ENCODE results near the gene NEDD8. TPM values are rescaled to one million over a fixed set of nuclear protein-coding genes. Genes with fewer than 3 reads are reported as not detected.

NEDD8 gene
- total RNA-seq, result 100 to 1,000 TPM; 127 to 148 TPM

DNA sequence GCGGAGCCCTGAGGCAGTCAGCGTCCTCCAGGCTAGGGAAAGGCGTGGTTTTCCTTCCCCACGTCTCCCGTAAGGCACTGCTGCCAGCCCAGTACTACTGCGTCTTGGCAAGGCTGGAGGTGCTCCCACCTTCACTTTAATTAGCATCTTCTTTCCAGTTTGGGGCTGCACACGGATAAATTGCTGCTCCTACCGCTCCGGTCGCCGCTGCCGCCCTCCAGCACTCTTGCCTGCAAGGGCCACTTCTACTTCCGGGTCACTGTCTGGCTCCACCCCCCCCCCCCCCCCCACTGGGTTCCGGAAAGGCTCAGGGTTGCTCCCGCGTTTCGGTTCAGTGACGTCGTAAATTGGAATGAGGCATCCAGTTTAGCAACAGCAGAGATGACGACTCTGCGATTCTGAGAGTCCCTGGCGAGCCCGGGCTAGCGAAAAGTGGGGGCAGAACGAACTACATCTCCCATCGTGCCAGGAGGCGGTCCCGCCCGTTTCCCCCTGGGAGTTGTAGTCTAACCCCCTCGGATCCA, at the start of gene NEDD8:
Gene NEDD8, minus strand, starts transcription at position 247 of the 524 bp plus-strand sequence. Its CDS starts 100 bp downstream, at position 147.
- Mint-ChIP-seq H3K27ac (peak within 1 kb of the TSS; percentile 85), H3K9me3 (no peaks in the 10 kb centered on the region), H3K4me1 (ENCODE audit: low read depth) (peaks cover 63% of the 10 kb centered on the region), H3K27me3 (ENCODE audit: low read depth) (no peaks in the 10 kb centered on the region), H3K36me3 (ENCODE audit: insufficient read depth in 2 of 2) (peaks cover 8% of the 10 kb centered on the region in 2 donors), H3K4me3 (peak within 1 kb of the TSS; percentile 71 to 84)
- peak; percentile 87 to 93 for ATAC-seq (replicated peaks in 1 of 2)
- peak; percentile 90 to 93 for DNase-seq

DNA sequence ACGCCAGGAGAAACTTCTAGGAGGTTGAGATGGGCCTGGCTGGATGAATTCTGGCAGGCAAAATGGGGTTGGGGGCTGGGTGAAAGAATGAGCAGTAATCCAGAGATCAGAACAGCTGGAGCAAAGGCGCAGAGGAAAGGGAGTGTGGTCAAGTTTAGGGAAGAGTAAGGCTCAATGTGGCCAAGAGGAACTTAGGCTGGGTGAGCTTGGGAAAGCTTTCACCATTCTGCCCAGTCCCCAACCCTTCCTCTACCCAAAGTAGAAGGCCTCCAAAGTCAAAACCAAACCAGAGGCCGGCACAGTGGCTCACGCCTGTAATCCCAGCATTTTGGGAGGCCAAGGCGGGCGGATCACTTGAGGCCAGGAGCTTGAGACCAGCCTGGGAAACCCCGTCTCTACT, 49.5 kb upstream of the NEDD8 start:
- H3K27ac Mint-ChIP-seq, result no peak overlapping the region
- no peak overlapping the region for H3K4me3 Mint-ChIP-seq
- ATAC-seq (replicated peaks in 1 of 2), result no peak
- peaks cover 0 to 7% of the 10 kb centered on the region in 2 donors for H3K9me3 Mint-ChIP-seq
- DNase-seq, result no peak
- H3K4me1 Mint-ChIP-seq (ENCODE audit: low read depth), result peaks cover 51% of the 10 kb centered on the region
- H3K27me3 Mint-ChIP-seq (ENCODE audit: low read depth), result peaks cover 6% of the 10 kb centered on the region
- peaks cover 3 to 4% of the 10 kb centered on the region in 2 donors for H3K36me3 Mint-ChIP-seq (ENCODE audit: insufficient read depth in 2 of 2)

DNA sequence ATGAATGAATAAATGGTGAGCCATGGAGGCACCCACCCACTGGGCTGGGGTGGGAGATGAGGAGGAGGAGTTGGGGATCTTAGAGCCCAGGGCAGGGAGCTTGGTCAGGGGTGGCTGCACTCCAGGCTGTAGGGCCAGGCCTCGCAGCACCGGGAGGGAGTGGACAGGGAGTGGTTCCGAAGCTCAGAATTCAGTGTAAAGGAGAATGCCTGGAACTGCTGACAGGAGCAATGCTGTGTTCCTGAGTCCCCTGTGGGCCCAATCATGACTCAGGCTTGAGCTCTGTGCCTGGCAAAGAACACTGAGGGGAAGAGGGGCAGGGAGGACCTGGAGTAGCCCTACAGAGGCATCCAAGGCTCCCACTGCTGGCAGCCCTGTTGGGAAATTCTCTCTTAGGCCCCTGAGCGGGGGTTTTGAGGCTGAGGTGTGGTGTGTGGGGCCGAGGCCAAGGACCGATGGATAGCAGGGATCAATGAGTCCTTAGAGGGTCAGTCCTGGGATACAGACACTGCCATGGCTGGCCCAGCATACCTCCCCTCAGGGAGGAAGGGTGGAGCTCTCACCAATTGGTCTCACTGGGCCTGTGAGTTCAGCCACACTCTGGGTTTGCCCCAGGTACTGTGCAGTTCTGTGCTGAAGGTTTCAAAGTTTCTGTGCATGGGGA, 48.8 kb upstream of the NEDD8 start:
- H3K4me1 Mint-ChIP-seq (ENCODE audit: low read depth), result peaks cover 52% of the 10 kb centered on the region
- H3K27ac Mint-ChIP-seq, result peak overlapping the region; percentile 18
- peaks cover 0 to 7% of the 10 kb centered on the region in 2 donors for H3K9me3 Mint-ChIP-seq
- ATAC-seq (replicated peaks in 1 of 2) (no peak), DNase-seq (no peak)
- H3K4me3 Mint-ChIP-seq, result no peak overlapping the region
- H3K27me3 Mint-ChIP-seq (ENCODE audit: low read depth), result peaks cover under 1% of the 10 kb centered on the region
- peaks cover 3 to 4% of the 10 kb centered on the region in 2 donors for H3K36me3 Mint-ChIP-seq (ENCODE audit: insufficient read depth in 2 of 2)

DNA sequence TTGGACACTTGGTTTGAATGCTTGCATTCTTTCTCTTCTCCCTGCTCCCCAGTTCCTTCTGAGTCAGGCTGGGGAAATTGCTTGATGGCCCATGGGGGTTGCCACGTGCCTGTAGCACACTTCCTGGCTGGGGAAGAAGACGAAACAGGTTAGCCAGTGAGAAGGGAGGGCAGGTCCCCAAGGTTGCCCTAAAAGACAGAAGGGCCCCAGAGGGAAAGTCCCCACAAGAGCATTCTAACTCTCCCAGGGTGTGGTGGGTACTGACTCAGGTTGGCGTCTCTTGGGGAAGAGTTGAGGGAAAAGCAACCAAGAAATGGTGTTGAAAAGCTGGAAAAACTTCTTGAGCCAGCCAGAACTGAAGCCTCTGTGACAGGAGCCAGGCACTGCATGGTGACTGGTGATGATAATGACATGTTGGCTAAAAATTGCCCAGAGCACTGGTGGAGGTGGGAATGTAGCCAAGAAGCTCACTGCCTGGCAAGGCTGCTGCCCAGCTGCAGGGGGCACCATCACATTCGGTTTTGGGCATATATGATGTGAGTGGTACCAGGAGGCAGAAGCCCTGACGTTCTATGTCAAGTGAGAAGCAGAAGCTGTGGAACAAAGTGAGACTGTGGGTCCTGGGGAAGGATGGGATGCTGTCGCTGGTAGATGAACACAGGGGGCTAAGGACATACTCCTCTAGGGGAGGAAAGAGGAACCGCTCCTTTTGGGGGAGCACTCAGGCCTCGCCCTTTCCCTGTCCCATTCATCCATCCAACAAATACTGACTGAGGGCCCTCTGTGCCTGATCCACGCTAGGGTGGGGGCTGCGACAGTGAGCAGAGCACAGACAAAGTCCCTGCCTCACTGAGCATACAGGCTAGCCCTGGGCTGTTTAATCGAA, 47.4 kb upstream of the NEDD8 start:
- peaks cover 0 to 7% of the 10 kb centered on the region in 2 donors for H3K9me3 Mint-ChIP-seq
- H3K27ac Mint-ChIP-seq, result peak overlapping the region; percentile 27
- H3K36me3 Mint-ChIP-seq (ENCODE audit: insufficient read depth in 2 of 2), result peaks cover 3 to 4% of the 10 kb centered on the region in 2 donors
- ATAC-seq (replicated peaks in 1 of 2) (peak; percentile 83 to 88), DNase-seq (peak; percentile 62 to 65)
- H3K4me3 Mint-ChIP-seq, result peak overlapping the region; percentile 60 to 64
- no peaks in the 10 kb centered on the region for H3K27me3 Mint-ChIP-seq (ENCODE audit: low read depth)
- peaks cover 62% of the 10 kb centered on the region for H3K4me1 Mint-ChIP-seq (ENCODE audit: low read depth)

DNA sequence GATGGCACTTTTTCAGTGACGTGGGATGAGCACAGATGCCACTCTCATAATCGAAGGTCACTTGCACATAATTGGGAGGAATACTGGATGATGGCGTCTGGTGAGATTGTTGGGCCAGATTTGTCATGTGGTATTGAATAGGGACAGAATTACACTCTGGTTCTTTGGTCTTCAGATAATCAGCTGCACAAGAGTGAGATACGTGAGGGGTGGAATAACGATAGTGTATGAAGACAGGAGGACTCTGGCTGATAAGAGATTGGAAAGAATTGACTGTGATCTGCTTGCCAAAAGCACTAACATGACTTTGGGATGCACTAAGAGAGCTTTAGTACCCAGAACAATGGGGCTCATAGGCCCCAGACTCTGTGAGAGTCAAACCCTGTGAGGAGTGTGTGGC, 46.3 kb upstream of the NEDD8 start:
- Mint-ChIP-seq H3K4me3 (peak overlapping the region; percentile 60 to 64), H3K9me3 (peaks cover 0 to 7% of the 10 kb centered on the region in 2 donors), H3K4me1 (ENCODE audit: low read depth) (peaks cover 74% of the 10 kb centered on the region), H3K36me3 (ENCODE audit: insufficient read depth in 2 of 2) (peaks cover 3 to 4% of the 10 kb centered on the region in 2 donors), H3K27me3 (ENCODE audit: low read depth) (no peaks in the 10 kb centered on the region), H3K27ac (peak overlapping the region; percentile 40)
- DNase-seq, result no peak
- no peak for ATAC-seq (replicated peaks in 1 of 2)

DNA sequence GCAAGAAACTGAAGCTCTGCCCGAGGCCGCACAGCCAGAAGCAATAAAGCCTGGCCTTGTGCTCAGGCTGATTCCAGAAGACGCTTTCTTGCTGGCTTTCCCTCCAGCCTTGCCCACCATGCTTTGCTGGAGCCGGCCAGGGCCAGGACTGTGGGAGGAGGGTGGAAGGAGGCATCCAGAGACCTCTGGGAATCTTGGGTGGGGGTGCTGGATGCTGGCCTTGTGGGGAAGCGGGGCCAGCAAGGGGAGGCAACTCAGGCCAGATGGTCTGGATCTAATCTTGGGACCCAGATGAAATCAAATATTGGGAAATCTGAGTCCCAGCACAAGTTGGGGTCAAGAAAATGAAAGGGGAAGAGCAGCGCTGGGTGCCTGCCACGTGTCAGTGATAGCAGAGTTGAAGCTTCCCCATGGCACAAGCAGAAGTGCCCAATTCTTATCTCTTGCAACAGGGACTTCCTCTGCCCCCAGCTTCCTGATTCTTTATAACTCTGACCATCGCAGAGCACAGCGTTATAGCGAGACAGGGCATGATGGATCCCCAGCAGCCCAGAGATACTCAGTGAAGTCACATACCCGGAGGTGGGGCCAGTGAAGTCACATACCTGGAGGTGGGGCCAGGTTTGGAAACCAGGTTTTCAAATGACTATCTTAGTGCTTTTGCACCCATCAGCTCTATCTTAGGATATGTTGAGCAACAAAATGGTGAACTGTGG, 45.6 kb upstream of the NEDD8 start:
- Mint-ChIP-seq H3K9me3 (peaks cover 0 to 7% of the 10 kb centered on the region in 2 donors), H3K4me1 (ENCODE audit: low read depth) (peaks cover 80% of the 10 kb centered on the region), H3K27me3 (ENCODE audit: low read depth) (no peaks in the 10 kb centered on the region), H3K27ac (peak overlapping the region; percentile 40), H3K36me3 (ENCODE audit: insufficient read depth in 2 of 2) (peaks cover 3 to 4% of the 10 kb centered on the region in 2 donors), H3K4me3 (peak overlapping the region; percentile 60 to 64)
- DNase-seq (peak; percentile 36 to 49), ATAC-seq (replicated peaks in 1 of 2) (no peak)

DNA sequence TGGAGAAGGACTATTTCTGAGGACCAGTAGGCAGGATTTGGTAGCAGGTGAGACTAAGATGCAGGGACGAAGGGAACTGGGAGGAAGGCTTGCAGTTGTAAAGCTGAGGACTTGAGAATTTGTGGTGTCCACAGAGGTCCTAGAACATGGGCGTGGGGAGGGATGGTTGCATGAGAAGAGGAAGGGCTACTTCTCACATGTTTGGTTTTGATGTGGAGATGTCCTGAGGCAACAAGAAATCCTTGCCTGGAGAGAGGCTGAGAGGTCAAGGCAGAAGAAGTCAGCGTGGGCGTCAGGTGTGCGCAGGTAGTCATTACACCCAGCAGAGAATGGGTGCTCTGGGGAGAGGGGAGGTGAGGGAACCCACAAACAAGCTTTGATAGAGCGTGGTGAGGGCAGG, 44.9 kb upstream of the NEDD8 start:
- ATAC-seq (replicated peaks in 1 of 2) (no peak), DNase-seq (no peak)
- Mint-ChIP-seq H3K9me3 (peaks cover 0 to 7% of the 10 kb centered on the region in 2 donors), H3K27ac (peak overlapping the region; percentile 1), H3K36me3 (ENCODE audit: insufficient read depth in 2 of 2) (peaks cover 3 to 4% of the 10 kb centered on the region in 2 donors), H3K27me3 (ENCODE audit: low read depth) (no peaks in the 10 kb centered on the region), H3K4me1 (ENCODE audit: low read depth) (peaks cover 87% of the 10 kb centered on the region), H3K4me3 (peak overlapping the region in 1 of 2 donors; percentile 27)

DNA sequence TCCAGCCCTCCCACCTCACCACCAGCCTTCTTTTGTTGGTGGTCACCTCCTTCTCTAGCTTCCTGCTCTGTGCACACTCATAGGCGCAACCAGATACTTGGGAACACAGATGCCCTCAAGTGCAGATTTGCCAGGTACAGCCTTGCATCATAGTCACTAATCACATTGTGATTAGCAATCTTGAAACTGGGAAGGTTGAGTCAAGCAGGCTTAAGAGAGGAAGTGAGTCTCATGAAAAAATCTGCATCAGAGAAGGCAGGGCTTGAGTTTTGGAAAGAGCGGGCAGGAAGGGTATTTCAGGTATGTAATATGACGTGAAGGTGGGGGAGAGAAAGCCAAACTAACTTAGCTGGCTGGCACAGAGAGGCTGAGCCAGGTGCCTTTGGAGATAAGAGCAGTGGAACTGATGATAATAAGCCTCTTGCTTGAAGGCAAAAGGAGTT, 42.0 kb upstream of the NEDD8 start:
- peak overlapping the region; percentile 60 for H3K4me3 Mint-ChIP-seq
- peaks cover 0 to 7% of the 10 kb centered on the region in 2 donors for H3K9me3 Mint-ChIP-seq
- no peaks in the 10 kb centered on the region for H3K27me3 Mint-ChIP-seq (ENCODE audit: low read depth)
- H3K36me3 Mint-ChIP-seq (ENCODE audit: insufficient read depth in 2 of 2), result peaks cover 3 to 4% of the 10 kb centered on the region in 2 donors
- ATAC-seq (replicated peaks in 1 of 2) (peak; percentile 64 to 68), DNase-seq (peak; percentile 72 to 75)
- H3K27ac Mint-ChIP-seq, result peak overlapping the region; percentile 9
- peaks cover 79% of the 10 kb centered on the region for H3K4me1 Mint-ChIP-seq (ENCODE audit: low read depth)

DNA sequence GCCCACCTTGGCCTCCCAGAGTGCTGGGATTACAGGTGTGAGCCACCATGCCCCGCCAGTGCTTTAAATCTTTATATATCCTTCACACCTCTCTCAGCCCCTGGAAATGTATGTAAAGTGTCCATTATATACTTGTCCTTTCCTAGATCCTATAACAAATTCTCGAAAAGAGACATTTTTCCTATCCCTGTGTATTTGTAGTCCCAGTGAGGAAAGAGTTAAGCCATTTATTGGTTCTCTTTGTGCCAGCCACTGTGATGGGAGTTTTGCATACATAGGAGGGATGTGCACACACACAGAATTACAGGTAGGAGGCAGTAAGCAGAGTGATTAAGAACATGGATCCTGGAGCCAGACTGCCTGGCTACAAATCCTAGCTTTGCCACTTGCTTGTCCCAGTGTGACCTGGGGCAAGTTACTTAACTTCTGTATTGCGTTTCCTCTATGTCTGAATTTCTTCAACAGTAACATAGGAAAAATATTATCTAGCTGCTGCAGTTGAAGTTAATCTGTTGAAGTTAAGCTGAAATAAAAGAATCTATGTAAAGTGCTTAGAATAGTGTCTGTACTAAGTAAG, 41.3 kb upstream of the NEDD8 start:
- Mint-ChIP-seq H3K27me3 (ENCODE audit: low read depth) (no peaks in the 10 kb centered on the region), H3K4me3 (peak overlapping the region; percentile 60), H3K36me3 (ENCODE audit: insufficient read depth in 2 of 2) (peaks cover 3 to 4% of the 10 kb centered on the region in 2 donors), H3K9me3 (peaks cover 0 to 5% of the 10 kb centered on the region in 2 donors), H3K4me1 (ENCODE audit: low read depth) (peaks cover 73% of the 10 kb centered on the region), H3K27ac (peak overlapping the region; percentile 83)
- no peak for DNase-seq
- no peak for ATAC-seq (replicated peaks in 1 of 2)

DNA sequence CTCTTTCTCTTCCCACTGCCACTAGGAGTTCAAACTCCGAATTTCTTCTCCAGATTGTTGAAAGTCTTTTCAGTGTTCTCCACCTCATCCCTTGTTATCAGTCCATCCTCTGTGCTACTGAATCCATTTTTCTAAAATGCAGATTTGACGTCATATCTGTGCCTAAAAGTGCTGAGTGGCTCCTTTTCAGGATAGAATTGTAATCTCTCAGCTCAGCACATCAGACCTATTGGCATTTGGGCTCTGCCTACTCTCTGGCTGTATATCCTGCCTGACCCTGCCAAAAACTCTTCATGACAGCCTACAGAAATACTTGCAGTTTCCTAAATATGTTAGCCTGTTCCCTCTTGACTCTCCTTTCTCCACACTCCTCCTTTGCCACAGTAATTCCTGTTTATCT, 40.3 kb upstream of the NEDD8 start:
- peaks cover 63% of the 10 kb centered on the region for H3K4me1 Mint-ChIP-seq (ENCODE audit: low read depth)
- peak overlapping the region; percentile 75 to 83 for H3K4me3 Mint-ChIP-seq
- peak overlapping the region; percentile 91 for H3K27ac Mint-ChIP-seq
- ATAC-seq (replicated peaks in 1 of 2) (no peak), DNase-seq (no peak)
- no peaks in the 10 kb centered on the region for H3K36me3 Mint-ChIP-seq (ENCODE audit: insufficient read depth in 2 of 2)
- no peaks in the 10 kb centered on the region for H3K27me3 Mint-ChIP-seq (ENCODE audit: low read depth)
- no peaks in the 10 kb centered on the region for H3K9me3 Mint-ChIP-seq

DNA sequence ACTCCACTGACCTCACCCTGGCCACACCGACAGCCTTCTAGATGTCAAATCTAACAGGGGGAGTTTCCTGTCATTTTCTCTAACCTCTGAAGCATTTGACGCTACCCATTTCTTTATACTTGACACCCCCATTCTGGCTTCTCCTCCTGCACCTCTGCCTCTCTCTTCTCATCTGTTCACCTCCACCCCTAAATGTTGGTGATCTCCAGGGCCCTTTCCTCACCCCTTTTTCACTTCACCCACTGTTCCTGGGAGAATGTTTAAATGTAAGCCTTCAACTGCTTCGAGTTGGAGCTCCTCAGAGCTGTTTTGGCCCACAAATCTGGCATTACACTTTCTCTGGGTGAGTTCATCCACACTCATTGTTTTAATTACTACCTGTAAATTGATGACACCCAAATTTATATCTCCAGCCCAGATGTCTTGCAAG, 39.7 kb upstream of the NEDD8 start:
- Mint-ChIP-seq H3K4me1 (ENCODE audit: low read depth) (peaks cover 57% of the 10 kb centered on the region), H3K9me3 (no peaks in the 10 kb centered on the region), H3K36me3 (ENCODE audit: insufficient read depth in 2 of 2) (peaks cover 0 to 4% of the 10 kb centered on the region in 2 donors), H3K4me3 (peak overlapping the region; percentile 75 to 83), H3K27ac (peak overlapping the region; percentile 91), H3K27me3 (ENCODE audit: low read depth) (no peaks in the 10 kb centered on the region)
- ATAC-seq (replicated peaks in 1 of 2) (no peak), DNase-seq (no peak)

DNA sequence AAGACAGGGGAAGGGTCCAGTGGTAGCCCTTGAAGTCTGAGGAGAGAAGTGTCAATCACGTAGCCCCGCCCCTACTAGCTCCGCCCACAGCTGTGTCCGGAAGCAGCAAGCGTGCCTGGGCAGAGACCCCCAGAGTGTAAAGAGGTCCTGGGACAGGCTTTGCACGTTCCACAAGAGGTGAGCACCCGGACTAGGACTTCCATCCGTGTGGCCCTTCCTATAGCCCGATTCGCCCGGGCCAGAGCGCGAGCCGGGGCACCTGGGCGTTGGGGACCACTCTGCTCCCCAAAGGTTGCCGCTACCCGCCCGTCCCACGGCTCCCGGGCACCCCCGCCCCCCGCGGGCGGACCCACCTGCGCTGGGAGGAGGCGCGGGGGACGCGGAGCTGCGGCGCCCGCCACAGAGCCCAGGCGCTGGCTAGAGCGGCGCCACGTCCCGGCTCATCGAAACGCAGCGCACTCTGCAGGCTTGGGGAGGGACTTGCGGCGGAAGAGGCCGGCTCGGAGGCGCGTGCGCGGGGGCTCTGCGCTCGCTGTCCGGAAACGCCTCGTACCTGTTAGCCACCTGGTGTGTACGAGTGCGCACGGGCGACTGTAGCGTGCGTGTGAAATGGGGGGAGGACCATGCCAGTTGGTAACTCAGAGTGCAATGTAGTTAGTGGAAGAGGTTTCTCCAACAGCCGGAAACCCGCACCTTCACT, 39.1 kb upstream of the NEDD8 start, which contains the start of gene RABGGTA:
Gene RABGGTA, minus strand, starts transcription at position 464 of the 700 bp plus-strand sequence. CDS start 482 bp downstream, outside the sequence.
- Mint-ChIP-seq H3K27me3 (ENCODE audit: low read depth) (no peaks in the 10 kb centered on the region), H3K36me3 (ENCODE audit: insufficient read depth in 2 of 2) (peaks cover 2 to 4% of the 10 kb centered on the region in 2 donors), H3K4me3 (peak within 1 kb of the TSS; percentile 75 to 83), H3K4me1 (ENCODE audit: low read depth) (peaks cover 53% of the 10 kb centered on the region), H3K9me3 (no peaks in the 10 kb centered on the region), H3K27ac (peak within 1 kb of the TSS; percentile 91)
- ATAC-seq (replicated peaks in 1 of 2), result peak; percentile 78 to 83
- DNase-seq, result peak; percentile 91 to 92

Data from activated T-cell treated with anti-CD3 and anti-CD28 coated beads, Interleukin-2, amount 50 U/mL, for 72 hours (primary cell).